HG02623 (cell line): ENCODE results near the gene CLEC5A.
"Not testable (repeated sequence)": the region's sequence is repeated elsewhere in the genome, so short reads cannot be mapped to it uniquely, and the experiment has no call there.

Source experiments
- ATAC-seq: cut with Tn5 transposase; IDR thresholded peaks from one replicate; pipeline ENCODE4 v1.9.1; 2021; ENCODE audit warnings: moderate library complexity; ENCODE audit not compliant: unreplicated experiment

The CLEC5A gene

GRCh38 chr7:141949451-141949850 is 2.7 kb upstream of the CLEC5A start:
- no peak for ATAC-seq

- ATAC-seq = no peak
These were observed 2.2 kb upstream of the CLEC5A start for GRCh38 chr7:141949021-141949420.

GRCh38 chr7:141945356-141945755 is 1.4 kb downstream of the CLEC5A start:
- ATAC-seq = no peak

- no peak for ATAC-seq
These were observed 2.0 kb downstream of the CLEC5A start for GRCh38 chr7:141944811-141945210.

- ATAC-seq = no peak
These were observed 2.9 kb downstream of the CLEC5A start for GRCh38 chr7:141943846-141944245.

GRCh38 chr7:141941075-141941474 is 5.7 kb downstream of the CLEC5A start:
- ATAC-seq = no peak

GRCh38 chr7:141930211-141930610 is 16.6 kb downstream of the CLEC5A start:
- ATAC-seq = no peak

- no peak for ATAC-seq
These were observed 18.0 kb downstream of the CLEC5A start for GRCh38 chr7:141928845-141929195.

- no peak for ATAC-seq
These were observed 18.5 kb downstream of the CLEC5A start for GRCh38 chr7:141928146-141928844.

GRCh38 chr7:141920281-141920680 is 26.5 kb downstream of the CLEC5A start:
- ATAC-seq = no peak

GRCh38 chr7:141916099-141916498 is 30.7 kb downstream of the CLEC5A start, which contains the start of gene OR9A4:
Gene OR9A4 (plus strand): TSS chr7:141916399. CDS start chr7:141918876, 2,477 bp downstream.
- no peak for ATAC-seq

- ATAC-seq = no peak
These were observed 31.2 kb downstream of the CLEC5A start for GRCh38 chr7:141915565-141915964.

GRCh38 chr7:141911391-141911790 is 35.4 kb downstream of the CLEC5A start:
- no peak for ATAC-seq

- no peak for ATAC-seq
These were observed 40.5 kb downstream of the CLEC5A start for GRCh38 chr7:141906285-141906684.

GRCh38 chr7:141899366-141899765 is 47.4 kb downstream of the CLEC5A start:
- ATAC-seq = not testable (repeated sequence)

GRCh38 chr7:141891336-141891735 is 55.4 kb downstream of the CLEC5A start:
- no peak for ATAC-seq

GRCh38 chr7:141889321-141889720 is 57.5 kb downstream of the CLEC5A start:
- no peak for ATAC-seq

GRCh38 chr7:141884539-141885225 is 62.1 kb downstream of the CLEC5A start:
- peak; percentile 61 for ATAC-seq

GRCh38 chr7:141880960-141881359 is 65.8 kb downstream of the CLEC5A start:
- no peak for ATAC-seq

GRCh38 chr7:141877365-141877764 is 69.4 kb downstream of the CLEC5A start:
- no peak for ATAC-seq
